ENCODE data around the gene LHX6. TPM values are rescaled to one million over a fixed set of nuclear protein-coding genes. Genes with fewer than 3 reads are reported as not detected.

LHX6 gene
- total and polyA plus RNA-seq, 2 experiments from 2014 or later, result 1.0 to 1.2 TPM

- peak overlapping the region; percentile 68 for H3K4me2 ChIP-seq
- TF ChIP-seq CTCF (conservative IDR thresholded peaks at IDR 0.05; ENCODE audit: low read depth in 2 of 2) (no peak), EZH2 (IDR thresholded peaks at IDR 0.05; ENCODE audit: low read depth, unreplicated experiment) (peak; percentile 94), STAT1 (IDR thresholded peaks at IDR 0.05; ENCODE audit: unreplicated experiment) (no peak), ZNF114 (CRISPR knock-in tag; IDR thresholded peaks at IDR 0.05) (no peak)
Observed at GRCh38 chr9:122227575-122227900, 1.2 kb downstream of the LHX6 start.

GRCh38 chr9:122226758-122227574 lies 1.8 kb downstream of the LHX6 start:
- peak overlapping the region; percentile 69 for H3K4me3 Mint-ChIP-seq
- H2AFZ ChIP-seq, result peak overlapping the region; percentile 85
- peak; percentile 34 for ATAC-seq
- TF ChIP-seq ZNF462 (CRISPR knock-in tag; IDR thresholded peaks at IDR 0.05) (no peak), ZNF331 (CRISPR knock-in tag; IDR thresholded peaks at IDR 0.05; ENCODE audit: low read depth) (no peak), STAT1 (IDR thresholded peaks at IDR 0.05; ENCODE audit: unreplicated experiment) (no peak), CTCF (conservative IDR thresholded peaks at IDR 0.05; ENCODE audit: low read depth in 2 of 2) (peak in 1 of 2 experiments; percentile 19; a peak in 2 of 4 replicates), NANOG (IDR thresholded peaks at IDR 0.05; ENCODE audit: borderline replicate concordance) (no peak), EZH2phosphoT487 (IDR thresholded peaks at IDR 0.05; ENCODE audit: unreplicated experiment) (peak; percentile 58), ZNF114 (CRISPR knock-in tag; IDR thresholded peaks at IDR 0.05) (no peak), JUNB (IDR thresholded peaks at IDR 0.05; ENCODE audit: unreplicated experiment) (no peak)

More at GRCh38 chr9:122227575-122227900, 1.2 kb downstream of the LHX6 start:
- Histone ChIP-seq H3K36me3 (ENCODE audit: insufficient read depth) (no peaks in the 10 kb centered on the region), H2AFZ (no peak overlapping the region), H3K27me3 (ENCODE audit: insufficient read depth) (peaks cover 99% of the 10 kb centered on the region), H3K4me3 (peak overlapping the region; percentile 41), H3K79me2 (replicated peaks; ENCODE audit: insufficient read depth) (no peaks in the 10 kb centered on the region), H3K27ac (ENCODE audit: low read depth) (no peak overlapping the region), H3K4me1 (ENCODE audit: insufficient read depth) (peaks cover 10% of the 10 kb centered on the region), H3K9me2 (ENCODE audit: insufficient read depth) (no peaks in the 10 kb centered on the region), H4K20me1 (replicated peaks; ENCODE audit: insufficient read depth) (0 out of 2 replicates have a peak, but pooled peaks cover 6% of the 10 kb centered on the region), H3F3A (replicated peaks; ENCODE audit: low read depth) (peaks cover 7% of the 10 kb centered on the region; the same call in 1 of the 2 replicates)
- no peaks in the 10 kb centered on the region; the same call in 2 of the 3 replicates for H3K36me3 Mint-ChIP-seq (ENCODE audit: low read depth)
- DNase-seq (ENCODE audit: low spot score), result no peak
- no peak overlapping the region for H3K27ac Mint-ChIP-seq
- peak overlapping the region; percentile 64 for H3K4me3 Mint-ChIP-seq
- peaks cover 24% of the 10 kb centered on the region for H3K4me1 Mint-ChIP-seq
- H3K9me3 Mint-ChIP-seq, result peaks cover 4% of the 10 kb centered on the region; the same call in 1 of the 3 replicates
- ATAC-seq, result no peak
- H3K27me3 Mint-ChIP-seq (ENCODE audit: insufficient read depth, low read depth, poor library complexity), result peaks cover 58% of the 10 kb centered on the region

More at GRCh38 chr9:122226758-122227574, 1.8 kb downstream of the LHX6 start:
- H3K4me3 ChIP-seq, result peak overlapping the region; percentile 41
- peaks cover 4% of the 10 kb centered on the region; the same call in 2 of the 3 replicates for H3K9me3 Mint-ChIP-seq
- H3K9me2 ChIP-seq (ENCODE audit: insufficient read depth), result no peaks in the 10 kb centered on the region
- peak overlapping the region; percentile 68 for H3K4me2 ChIP-seq
- H3K36me3 Mint-ChIP-seq (ENCODE audit: low read depth), result no peaks in the 10 kb centered on the region; the same call in 2 of the 3 replicates
- no peaks in the 10 kb centered on the region for H3K36me3 ChIP-seq (ENCODE audit: insufficient read depth)
- peaks cover 11% of the 10 kb centered on the region for H3K4me1 ChIP-seq (ENCODE audit: insufficient read depth)
- peak; percentile 78 for DNase-seq (ENCODE audit: low spot score)
- peaks cover 100% of the 10 kb centered on the region for H3K27me3 ChIP-seq (ENCODE audit: insufficient read depth)
- peaks cover 9% of the 10 kb centered on the region; the same call in 1 of the 2 replicates for H4K20me1 ChIP-seq (replicated peaks; ENCODE audit: insufficient read depth)
- H3K27ac Mint-ChIP-seq, result no peak overlapping the region
- peaks cover 30% of the 10 kb centered on the region for H3K4me1 Mint-ChIP-seq
- H3K79me2 ChIP-seq (replicated peaks; ENCODE audit: insufficient read depth), result no peaks in the 10 kb centered on the region
- H3K27ac ChIP-seq (ENCODE audit: low read depth), result no peak overlapping the region
- H3F3A ChIP-seq (replicated peaks; ENCODE audit: low read depth), result peaks cover 7% of the 10 kb centered on the region; the same call in 1 of the 2 replicates
- peaks cover 63% of the 10 kb centered on the region for H3K27me3 Mint-ChIP-seq (ENCODE audit: insufficient read depth, low read depth, poor library complexity)

Measured in GM23338 (cell line).